NK-92 (cell line): ENCODE results near the gene NUCB1.
"Not testable (repeated sequence)": the region's sequence is repeated elsewhere in the genome, so short reads cannot be mapped to it uniquely, and the experiment has no call there.

Experiments
- DNase-seq: peaks from one replicate; lab custom pipeline; 2025; ENCODE audit not compliant: unreplicated experiment; lab: John Stamatoyannopoulos, UW

Gene NUCB1

GRCh38 chr19:48905664-48906063 lies 5.6 kb downstream of the NUCB1 start:
- DNase-seq = no peak

GRCh38 chr19:48906324-48906723 lies 6.2 kb downstream of the NUCB1 start:
- DNase-seq = no peak

DNA sequence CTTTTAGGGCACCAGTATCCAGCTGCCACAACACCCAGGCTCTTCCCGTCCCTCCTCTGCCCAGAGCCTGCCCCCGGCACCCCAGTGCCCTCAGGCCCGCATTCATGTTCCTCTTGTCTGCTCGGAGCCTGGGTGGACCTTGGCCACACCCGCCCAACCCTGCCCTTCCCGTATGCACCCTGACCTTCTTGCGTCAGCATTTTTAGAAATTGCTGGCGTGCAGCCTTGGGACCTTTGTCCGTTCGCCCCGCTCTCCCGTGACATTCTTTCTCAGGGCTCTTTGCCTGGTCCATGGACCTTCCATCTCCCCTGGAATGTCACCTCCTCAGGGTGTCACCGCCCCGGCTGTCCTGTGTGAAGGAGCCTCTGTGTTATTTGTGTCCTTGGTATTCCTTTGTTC lies 7.6 kb downstream of the NUCB1 start:
- no peak for DNase-seq

DNA sequence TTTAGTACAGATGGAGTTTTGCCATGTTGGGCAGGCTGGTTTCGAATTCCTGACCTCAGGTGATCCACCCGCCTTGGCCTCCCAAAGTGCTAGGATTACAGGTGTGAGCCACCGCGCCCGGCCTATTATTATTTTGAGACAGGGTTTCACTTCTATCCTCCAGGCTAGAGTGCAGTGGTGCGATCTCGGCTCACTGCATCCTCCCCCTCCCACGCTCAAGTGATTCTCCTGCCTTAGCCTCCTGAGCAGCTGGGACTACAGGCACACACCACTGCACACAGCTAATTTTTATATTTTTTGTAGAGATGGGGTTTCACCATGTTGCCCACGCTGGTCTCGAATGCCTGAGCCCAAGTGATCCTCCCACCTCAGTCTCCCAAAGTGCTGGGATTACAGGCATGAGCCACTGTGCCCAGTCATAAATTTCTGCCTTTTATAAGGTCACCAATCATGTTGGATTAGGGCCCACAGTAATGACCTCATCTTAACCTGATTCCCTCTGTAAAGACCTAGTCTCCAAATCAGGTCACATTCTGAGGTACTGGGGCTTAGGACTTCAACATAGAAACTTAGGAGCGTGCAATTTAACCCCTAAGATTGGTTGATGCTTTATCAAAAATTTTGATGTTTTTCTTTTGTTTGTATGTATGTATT lies 9.4 kb downstream of the NUCB1 start:
- not testable (repeated sequence) for DNase-seq

DNA sequence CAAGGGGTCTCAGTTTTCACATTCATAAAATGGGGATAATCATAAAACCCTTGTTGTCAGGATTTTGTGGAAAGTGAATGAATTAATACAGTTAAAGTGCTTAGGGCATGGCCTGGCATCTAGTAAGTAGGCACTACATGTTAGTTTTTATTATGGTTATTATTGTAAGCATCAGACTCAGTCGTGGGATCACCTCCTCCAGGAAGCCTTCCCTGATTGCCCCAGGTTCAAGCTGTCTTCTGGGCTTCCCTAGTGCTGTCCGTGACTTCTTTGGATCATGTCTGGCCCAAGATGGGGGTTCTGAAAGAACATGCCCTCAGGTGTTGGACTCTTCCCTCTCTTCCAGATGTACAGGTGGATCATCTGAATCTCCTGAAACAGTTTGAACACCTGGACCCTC lies 10.7 kb downstream of the NUCB1 start:
- DNase-seq = no peak

DNA sequence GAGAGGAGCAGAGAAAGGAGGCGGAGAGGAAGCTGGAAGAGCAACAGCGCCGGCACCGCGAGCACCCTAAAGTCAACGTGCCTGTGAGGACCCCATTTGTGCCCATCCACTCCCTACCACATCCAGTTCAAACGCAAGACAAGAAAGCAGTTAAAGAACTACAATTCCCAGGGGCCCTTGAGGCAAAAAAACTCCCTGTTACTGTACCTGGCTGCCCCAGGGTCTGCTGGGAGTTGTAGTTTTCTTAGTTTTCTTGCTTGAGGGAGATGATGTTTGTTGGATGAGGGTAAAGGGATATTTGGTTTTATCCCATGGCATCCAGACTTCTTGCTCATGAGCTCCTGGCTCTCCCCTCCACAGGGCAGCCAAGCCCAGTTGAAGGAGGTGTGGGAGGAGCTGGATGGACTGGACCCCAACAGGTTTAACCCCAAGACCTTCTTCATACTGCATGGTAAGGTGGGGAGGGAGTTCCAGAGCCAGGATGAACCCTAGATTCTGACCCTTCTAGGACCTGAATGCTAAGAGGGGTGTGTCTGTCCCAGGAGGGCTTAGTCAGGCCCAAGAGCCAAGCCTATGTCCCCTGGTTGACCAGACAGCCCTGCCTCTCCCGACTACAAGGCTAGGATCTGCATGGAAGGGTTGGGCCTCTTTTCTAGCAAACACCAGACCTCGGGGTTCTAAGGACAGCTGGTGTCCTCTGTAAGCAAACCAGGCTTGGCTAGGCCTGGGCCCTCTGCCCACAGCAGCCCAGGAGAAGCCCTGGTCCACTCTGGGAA lies 13.2 kb downstream of the NUCB1 start:
- DNase-seq = no peak

DNA sequence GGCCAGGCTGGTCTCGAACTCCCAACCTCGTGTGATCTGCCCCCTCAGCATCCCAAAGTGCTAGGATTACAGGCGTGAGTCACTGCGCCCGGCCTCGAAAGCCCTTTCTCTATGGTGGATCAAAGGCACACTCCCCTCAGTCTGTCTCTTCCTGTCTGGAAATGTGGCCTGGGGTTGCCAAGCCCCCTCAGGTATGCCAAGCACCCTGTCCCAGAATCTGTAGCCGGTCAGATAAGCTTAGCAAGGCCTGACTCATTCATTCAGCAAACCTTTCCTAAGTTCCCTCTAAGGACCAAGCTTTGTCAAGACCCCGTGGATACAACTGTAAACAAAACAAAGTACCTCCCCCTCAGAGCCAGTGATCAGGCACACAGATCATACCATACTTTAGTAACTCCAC lies 14.1 kb downstream of the NUCB1 start:
- DNase-seq = no peak

DNA sequence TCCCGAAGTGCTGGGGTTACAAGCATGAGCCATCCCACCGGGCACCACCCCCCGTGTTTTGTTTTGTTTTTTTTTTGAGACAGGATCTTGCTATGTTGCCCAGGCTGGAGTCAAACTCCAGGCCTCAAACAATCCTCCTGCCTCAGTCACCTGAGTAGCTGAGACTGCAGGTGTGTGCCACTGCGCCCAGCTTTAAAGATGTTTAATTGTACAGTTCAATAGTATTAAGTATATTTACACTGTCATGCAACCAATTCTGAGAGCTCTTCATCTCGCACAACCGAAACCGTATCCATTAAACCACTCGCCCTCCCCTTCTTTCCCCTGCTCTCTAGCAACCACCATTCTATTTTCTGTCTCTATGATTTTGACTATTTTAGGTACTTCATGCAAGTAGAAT lies 15.6 kb downstream of the NUCB1 start:
- no peak for DNase-seq

GRCh38 chr19:48918071-48918470 lies 18.0 kb downstream of the NUCB1 start:
- DNase-seq = no peak

DNA sequence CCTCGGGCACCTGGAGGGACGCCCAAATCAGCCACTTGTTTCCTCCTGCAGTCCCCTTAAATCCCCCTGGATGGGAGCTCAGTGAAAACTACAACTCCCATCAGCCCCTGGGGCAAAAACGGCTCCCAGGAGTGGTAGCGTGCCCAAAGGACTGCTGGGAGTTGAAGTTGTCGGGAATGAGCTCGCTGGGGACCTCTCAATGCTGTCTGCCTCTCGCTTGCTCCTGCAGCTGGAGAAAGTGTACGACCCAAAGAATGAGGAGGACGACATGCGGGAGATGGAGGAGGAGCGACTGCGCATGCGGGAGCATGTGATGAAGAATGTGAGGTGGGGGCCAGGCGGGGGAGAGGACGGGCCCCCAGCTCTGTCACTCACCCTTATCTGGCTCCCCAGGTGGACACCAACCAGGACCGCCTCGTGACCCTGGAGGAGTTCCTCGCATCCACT lies 18.7 kb downstream of the NUCB1 start:
- DNase-seq = no peak

GRCh38 chr19:48919271-48919670 lies 19.2 kb downstream of the NUCB1 start:
- not testable (repeated sequence) for DNase-seq

DNA sequence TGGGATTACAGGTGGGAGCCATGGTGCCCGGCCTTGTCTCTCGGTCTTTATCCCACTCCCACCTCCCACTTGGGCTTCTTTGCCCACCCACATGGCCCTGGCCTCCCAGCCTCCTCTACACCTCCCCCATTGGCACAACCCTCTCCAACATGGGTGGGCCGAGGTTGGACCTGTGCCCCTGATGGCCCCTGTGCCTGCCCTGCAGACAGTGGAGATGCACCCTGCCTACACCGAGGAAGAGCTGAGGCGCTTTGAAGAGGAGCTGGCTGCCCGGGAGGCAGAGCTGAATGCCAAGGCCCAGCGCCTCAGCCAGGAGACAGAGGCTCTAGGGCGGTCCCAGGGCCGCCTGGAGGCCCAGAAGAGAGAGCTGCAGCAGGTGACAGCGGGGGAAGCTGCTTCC lies 20.8 kb downstream of the NUCB1 start:
- no peak for DNase-seq

DNA sequence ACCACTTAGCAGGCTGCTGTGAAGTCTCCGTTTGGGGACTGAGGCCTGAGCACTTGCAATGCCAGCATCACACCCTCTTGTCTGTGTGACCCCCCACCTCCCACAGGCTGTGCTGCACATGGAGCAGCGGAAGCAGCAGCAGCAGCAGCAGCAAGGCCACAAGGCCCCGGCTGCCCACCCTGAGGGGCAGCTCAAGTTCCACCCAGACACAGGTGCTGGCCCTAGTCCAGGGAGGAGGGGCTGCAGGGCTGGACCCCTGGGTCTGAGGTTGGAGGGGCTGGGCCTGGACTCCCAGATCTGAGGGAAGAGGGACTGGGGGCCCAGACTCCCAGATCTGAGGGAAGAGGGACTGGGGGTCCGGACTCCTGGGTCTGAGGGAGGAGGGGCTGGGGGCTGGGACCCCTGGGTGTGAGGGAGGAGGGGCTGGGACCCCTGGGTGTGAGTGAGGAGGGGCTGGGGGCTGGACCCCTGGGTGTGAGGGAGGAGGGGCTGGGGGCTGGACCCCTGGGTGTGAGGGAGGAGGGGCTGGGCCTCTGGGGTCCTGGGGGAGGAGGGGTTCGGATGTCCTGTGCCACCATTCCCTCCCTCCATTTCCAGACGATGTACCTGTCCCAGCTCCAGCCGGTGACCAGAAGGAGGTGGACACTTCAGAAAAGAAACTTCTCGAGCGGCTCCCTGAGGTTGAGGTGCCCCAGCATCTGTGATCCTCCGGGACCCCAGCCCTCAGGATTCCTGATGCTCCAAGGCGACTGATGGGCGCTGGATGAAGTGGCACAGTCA lies 21.8 kb downstream of the NUCB1 start:
- DNase-seq = no peak

GRCh38 chr19:48922548-48923490 lies 22.7 kb downstream of the NUCB1 start:
- DNase-seq = no peak

DNA sequence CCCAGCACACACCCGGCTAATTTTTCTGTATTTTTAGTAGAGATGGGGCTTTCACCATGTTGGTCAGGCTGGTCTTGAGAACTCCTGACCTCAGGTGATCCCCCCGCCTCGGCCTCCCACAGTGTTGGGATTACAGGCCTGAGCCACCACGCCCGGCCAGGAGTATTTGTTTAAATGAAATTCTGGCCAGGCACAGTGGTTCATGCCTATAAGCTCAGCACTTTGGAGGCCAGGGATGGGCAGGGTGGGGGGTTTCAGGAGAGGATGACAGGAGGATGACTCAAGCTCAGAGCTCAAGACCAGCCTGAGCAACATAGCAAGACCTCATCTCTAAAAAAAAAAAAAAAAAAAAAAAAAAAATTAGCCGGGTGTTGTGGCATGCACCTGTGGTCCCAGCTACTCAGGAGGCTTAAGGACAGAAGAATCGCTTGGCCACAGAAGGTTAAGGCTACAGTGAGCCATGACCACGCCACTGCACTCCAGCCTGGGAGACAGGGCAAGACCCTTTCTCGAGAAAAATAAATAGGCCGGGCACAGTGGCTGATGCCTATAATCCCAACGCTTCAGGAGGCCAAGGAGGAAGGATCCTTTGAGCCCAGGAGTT lies 25.2 kb downstream of the NUCB1 start:
- no peak for DNase-seq

DNA sequence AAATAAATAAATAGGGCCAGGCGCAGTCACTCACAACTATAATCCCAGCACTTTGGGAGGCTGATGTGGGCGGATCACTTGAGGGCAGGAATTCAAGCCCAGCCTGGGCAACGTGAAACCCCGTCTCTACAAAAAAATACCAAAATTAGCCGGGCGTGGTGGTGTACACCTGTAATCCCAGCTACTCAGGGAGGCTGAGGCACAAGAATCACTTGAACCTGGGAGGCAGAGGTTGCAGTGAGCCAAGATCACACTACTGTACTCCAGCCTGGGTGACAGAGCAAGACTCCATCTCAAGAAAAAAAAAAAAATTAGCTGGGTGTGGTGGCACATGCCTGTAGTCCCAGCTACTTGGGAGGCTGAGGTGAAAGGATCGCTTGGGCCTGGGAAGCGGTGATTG lies 25.8 kb downstream of the NUCB1 start:
- not testable (repeated sequence) for DNase-seq

GRCh38 chr19:48926909-48927308 lies 26.8 kb downstream of the NUCB1 start:
- DNase-seq = no peak

GRCh38 chr19:48927692-48928091 lies 27.6 kb downstream of the NUCB1 start:
- DNase-seq = not testable (repeated sequence)

DNA sequence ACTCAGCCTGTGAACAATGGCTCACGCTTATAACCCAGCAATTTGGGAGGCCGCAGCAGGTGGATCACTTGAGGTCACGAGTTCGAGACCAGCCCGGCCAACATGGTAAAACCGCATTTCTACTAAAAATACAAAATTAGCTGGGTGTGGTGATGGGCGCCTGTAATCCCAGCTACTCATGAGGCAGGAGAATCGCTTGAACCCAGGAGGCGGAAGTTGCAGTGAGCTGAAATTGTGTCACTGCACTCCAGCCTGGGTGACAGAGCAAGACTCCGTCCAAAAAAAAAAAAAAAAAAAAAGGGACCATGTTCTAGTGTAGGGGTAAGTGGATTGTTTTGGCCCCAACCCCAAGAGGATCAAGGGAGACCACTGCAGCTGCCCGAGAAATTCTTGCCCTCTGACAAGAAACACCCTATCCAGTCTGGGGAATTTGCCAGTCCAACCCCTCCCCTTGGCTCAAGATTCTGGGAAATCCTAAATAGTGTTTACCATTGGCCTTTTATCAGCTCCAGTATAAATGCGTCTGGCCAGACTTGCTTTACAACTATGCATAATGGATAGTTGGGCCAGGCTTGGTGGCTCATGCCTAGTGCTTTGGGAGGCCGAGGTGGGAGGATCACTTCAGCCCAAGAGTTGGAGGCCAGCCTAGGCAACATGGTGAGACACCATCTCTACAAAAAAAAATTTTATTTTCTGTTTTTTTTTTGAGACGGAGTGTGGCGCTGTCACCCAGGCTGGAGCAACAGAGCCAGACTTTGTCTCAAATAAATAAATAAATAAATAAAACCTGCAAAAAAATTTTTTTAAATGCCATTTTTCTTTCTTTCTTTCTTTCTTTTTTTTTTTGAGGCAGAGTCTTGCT lies 28.3 kb downstream of the NUCB1 start:
- no peak for DNase-seq
